MM.1S (cell line): Measurements from ENCODE around the gene ATG2B.

Experiments used
- DNase-seq: peaks from one replicate; pipeline ENCODE4 v3.0.0-alpha.2; 2015
- H2AFZ ChIP-seq: fragments of 300-600 bp; sonication (generic); 2 replicates; pipeline ENCODE4 v1.6.0; 2016; ENCODE audit warnings: antibody characterized with exemption, low read length
- H3F3A ChIP-seq: fragments of 300-600 bp; sonication (generic); 2 replicates; pipeline ENCODE4 v1.6.1; 2016; ENCODE audit warnings: mild to moderate bottlenecking, antibody characterized with exemption, low read length, moderate library complexity, mixed read lengths; ENCODE audit not compliant: insufficient read depth
- H3K27ac ChIP-seq: fragments of 300-600 bp; sonication (generic); 2 replicates; pipeline ENCODE4 v1.5.1; 2016; ENCODE audit warnings: mild to moderate bottlenecking, low read length
- H3K27me3 ChIP-seq: fragments of 300-600 bp; sonication (generic); replicated peaks from 2 replicates; pipeline ENCODE4 v1.6.0; 2016; ENCODE audit warnings: low read length; ENCODE audit not compliant: insufficient read depth
- H3K36me3 ChIP-seq: fragments of 300-600 bp; sonication (generic); replicated peaks from 2 replicates; pipeline ENCODE4 v1.6.1; 2016; ENCODE audit warnings: mild to moderate bottlenecking, low read length, mixed read lengths; ENCODE audit not compliant: insufficient read depth
- H3K4me1 ChIP-seq: fragments of 300-600 bp; sonication (generic); 2 replicates; pipeline ENCODE4 v1.6.1; 2016; ENCODE audit warnings: low read length, mixed read lengths
- H3K4me2 ChIP-seq: fragments of 300-600 bp; sonication (generic); 2 replicates; pipeline ENCODE4 v1.6.0; 2016; ENCODE audit warnings: low read depth, low read length
- H3K4me3 ChIP-seq: fragments of 300-600 bp; sonication (generic); 2 replicates; pipeline ENCODE4 v1.5.1; 2016; ENCODE audit warnings: low read length, mixed read lengths
- H3K79me2 ChIP-seq: fragments of 300-600 bp; sonication (generic); 2 replicates; pipeline ENCODE4 v1.6.1; 2016; ENCODE audit warnings: mixed run types, low read length, mixed read lengths
- H3K9ac ChIP-seq: fragments of 300-600 bp; sonication (generic); 2 replicates; pipeline ENCODE4 v1.6.1; 2016; ENCODE audit warnings: low read length, mixed read lengths
- H3K9me2 ChIP-seq: fragments of 300-600 bp; sonication (generic); replicated peaks from 2 replicates; pipeline ENCODE4 v1.6.1; 2016; ENCODE audit warnings: mild to moderate bottlenecking, low read length, mixed read lengths; ENCODE audit not compliant: insufficient read depth
- H3K9me3 ChIP-seq: fragments of 300-600 bp; sonication (generic); replicated peaks from 2 replicates; pipeline ENCODE4 v1.6.1; 2016; ENCODE audit warnings: mild to moderate bottlenecking, low read length, mixed read lengths; ENCODE audit not compliant: insufficient read depth
- H4K20me1 ChIP-seq: fragments of 300-600 bp; sonication (generic); 2 replicates; pipeline ENCODE4 v1.6.1; 2016; ENCODE audit warnings: mild to moderate bottlenecking, low read length, moderate library complexity, mixed read lengths; ENCODE audit not compliant: insufficient read depth
- CTCF ChIP-seq: fragments of 300-600 bp; sonication (generic); IDR thresholded peaks from 2 replicates; pipeline ENCODE4 v1.5.1; 2016; ENCODE audit warnings: antibody characterized with exemption, low read length, mixed read lengths
- EZH2 ChIP-seq: fragments of 300-600 bp; sonication (generic); optimal IDR thresholded peaks from 2 replicates; pipeline ENCODE3; 2017; ENCODE audit warnings: low read depth, mild to moderate bottlenecking, antibody characterized with exemption, low read length, mixed read lengths
- EZH2phosphoT487 ChIP-seq: fragments of 300-600 bp; sonication (generic); IDR thresholded peaks from 2 replicates; pipeline ENCODE4 v1.6.1; 2018; ENCODE audit warnings: antibody characterized with exemption, low read length

The ATG2B gene

GRCh38 chr14:96294246-96294645 lies 68.9 kb downstream of the ATG2B start:
- TF ChIP-seq CTCF: no peak
- no peak for TF ChIP-seq EZH2
- TF ChIP-seq EZH2phosphoT487: no peak
- H4K20me1 ChIP-seq: no peaks in the 10 kb centered on the region
- no peak overlapping the region for H3K4me3 ChIP-seq
- no peaks in the 10 kb centered on the region for H3K79me2 ChIP-seq
- H3K4me1 ChIP-seq: no peaks in the 10 kb centered on the region
- H3F3A ChIP-seq: no peaks in the 10 kb centered on the region
- H3K36me3 ChIP-seq: no peaks in the 10 kb centered on the region
- no peak overlapping the region for H2AFZ ChIP-seq
- no peaks in the 10 kb centered on the region for H3K9me3 ChIP-seq
- H3K9ac ChIP-seq: no peak overlapping the region
- no peaks in the 10 kb centered on the region for H3K27me3 ChIP-seq
- no peak for DNase-seq
- no peaks in the 10 kb centered on the region for H3K9me2 ChIP-seq
- no peak overlapping the region for H3K4me2 ChIP-seq
- H3K27ac ChIP-seq: no peak overlapping the region

GRCh38 chr14:96287856-96288255 lies 75.3 kb downstream of the ATG2B start:
- TF ChIP-seq EZH2phosphoT487 (no peak), EZH2 (no peak), CTCF (no peak)
- Histone ChIP-seq H3K9me2 (no peaks in the 10 kb centered on the region), H3K4me1 (no peaks in the 10 kb centered on the region), H3K27ac (no peak overlapping the region), H3K9me3 (no peaks in the 10 kb centered on the region), H3K27me3 (no peaks in the 10 kb centered on the region), H3K9ac (no peak overlapping the region), H3F3A (no peaks in the 10 kb centered on the region), H3K4me2 (no peak overlapping the region), H3K79me2 (no peaks in the 10 kb centered on the region), H3K4me3 (no peak overlapping the region), H2AFZ (no peak overlapping the region), H3K36me3 (no peaks in the 10 kb centered on the region), H4K20me1 (no peaks in the 10 kb centered on the region)
- no peak for DNase-seq

GRCh38 chr14:96286251-96286650 lies 76.9 kb downstream of the ATG2B start:
- Histone ChIP-seq H4K20me1 (no peaks in the 10 kb centered on the region), H3K4me1 (no peaks in the 10 kb centered on the region), H3K27me3 (no peaks in the 10 kb centered on the region), H3K27ac (no peak overlapping the region), H3K4me2 (no peak overlapping the region), H3K79me2 (no peaks in the 10 kb centered on the region), H3K9me3 (no peaks in the 10 kb centered on the region), H3K9me2 (no peaks in the 10 kb centered on the region), H3K36me3 (no peaks in the 10 kb centered on the region), H3F3A (no peaks in the 10 kb centered on the region), H3K9ac (no peak overlapping the region), H2AFZ (no peak overlapping the region), H3K4me3 (no peak overlapping the region)
- no peak for DNase-seq
- TF ChIP-seq EZH2 (no peak), EZH2phosphoT487 (no peak), CTCF (no peak)

GRCh38 chr14:96285667-96286066 lies 77.5 kb downstream of the ATG2B start:
- no peaks in the 10 kb centered on the region for H3K36me3 ChIP-seq
- TF ChIP-seq EZH2phosphoT487 (no peak), CTCF (no peak), EZH2 (no peak)
- H3K9me2 ChIP-seq: no peaks in the 10 kb centered on the region
- no peaks in the 10 kb centered on the region for H4K20me1 ChIP-seq
- H3K4me1 ChIP-seq: no peaks in the 10 kb centered on the region
- H3K4me3 ChIP-seq: no peak overlapping the region
- H3K4me2 ChIP-seq: no peak overlapping the region
- H3K9me3 ChIP-seq: no peaks in the 10 kb centered on the region
- H3K9ac ChIP-seq: no peak overlapping the region
- H3F3A ChIP-seq: no peaks in the 10 kb centered on the region
- H3K27me3 ChIP-seq: no peaks in the 10 kb centered on the region
- no peaks in the 10 kb centered on the region for H3K79me2 ChIP-seq
- no peak overlapping the region for H3K27ac ChIP-seq
- H2AFZ ChIP-seq: no peak overlapping the region
- no peak for DNase-seq
